T-helper 17 cell (primary cell): ENCODE measurements around the gene GAN. TPM values are rescaled to one million over a fixed set of nuclear protein-coding genes. Genes with fewer than 3 reads are reported as not detected.
"Not testable (repeated sequence)": the region's sequence is repeated elsewhere in the genome, so short reads cannot be mapped to it uniquely, and the experiment has no call there.

Experiments
- ATAC-seq: fragments of 150-1000 bp; cut with Tn5 transposase; 2 replicates; pipeline ENCODE4 v1.10.0; 2021; ENCODE audit warnings: mild to moderate bottlenecking, moderate library complexity
- DNase-seq, 3 donors: peaks; one replicate each; pipeline versions ENCODE4 v3.0.0 to v3.0.0-alpha.2; 2020 to 2021
- H3K9me3 ChIP-seq: one replicate; pipeline ENCODE4 v1.7.0; 2013; ENCODE audit warnings: low read length, mild to moderate bottlenecking; ENCODE audit not compliant: control insufficient read depth, poor library complexity, severe bottlenecking
- H3K27ac Mint-ChIP-seq: one replicate; pipeline ENCODE4 v1.8.0; 2022; ENCODE audit warnings: mild to moderate bottlenecking, moderate library complexity, mixed read lengths
- H3K27me3 Mint-ChIP-seq: one replicate; pipeline ENCODE4 v1.8.0; 2022; ENCODE audit warnings: mixed read lengths
- H3K36me3 Mint-ChIP-seq: one replicate; pipeline ENCODE4 v1.8.0; 2022; ENCODE audit warnings: low read depth, mixed read lengths
- H3K4me1 Mint-ChIP-seq: one replicate; pipeline ENCODE4 v1.8.0; 2022; ENCODE audit warnings: mild to moderate bottlenecking, mixed read lengths
- H3K4me3 Mint-ChIP-seq: one replicate; pipeline ENCODE4 v1.8.0; 2022; ENCODE audit warnings: mild to moderate bottlenecking, moderate library complexity, mixed read lengths
- total RNA-seq, 4 donors: library from RNA in 2 of 4; stranded (reverse) in 2 of 4; gene quantifications; one replicate each; pipeline ENCODE4 v1.2.3 and lab custom pipeline; 2022 to 2026

Gene GAN
- total RNA-seq, 2 donors from 2014 or later, result 5.8 to 8.0 TPM

- Mint-ChIP-seq H3K4me3 (no peak overlapping the region), H3K27ac (no peak overlapping the region), H3K27me3 (no peaks in the 10 kb centered on the region), H3K36me3 (no peaks in the 10 kb centered on the region), H3K4me1 (peaks cover 10% of the 10 kb centered on the region)
- no peaks in the 10 kb centered on the region for H3K9me3 ChIP-seq
- no peak for ATAC-seq
- DNase-seq, result no peak
Measured at GRCh38 chr16:81421536-81421935, 106.8 kb downstream of the GAN start.

DNA sequence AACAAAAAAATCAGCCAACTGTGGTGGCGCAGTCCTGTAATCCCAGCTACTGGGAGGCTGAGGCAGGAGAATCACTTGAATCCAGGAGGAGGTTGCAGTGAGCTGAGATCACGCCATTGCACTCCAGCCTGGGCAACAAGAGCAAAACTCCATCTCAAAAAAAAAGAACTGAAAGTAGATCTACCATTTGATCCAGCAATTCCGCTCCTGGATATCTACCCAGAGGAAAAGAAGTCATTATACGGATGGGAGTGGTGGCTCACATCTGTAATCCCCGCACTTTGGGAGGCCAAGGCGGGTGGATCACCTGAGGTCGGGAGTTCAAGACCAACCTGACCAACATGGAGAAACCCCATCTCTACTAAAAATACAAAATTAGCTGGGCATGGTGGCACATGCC is 107.4 kb downstream of the GAN start:
- DNase-seq, H3K27ac Mint-ChIP-seq, H3K4me3 Mint-ChIP-seq, H3K27me3 Mint-ChIP-seq, ATAC-seq, H3K36me3 Mint-ChIP-seq, H3K9me3 ChIP-seq: not testable (repeated sequence)
- H3K4me1 Mint-ChIP-seq, result peaks cover 10% of the 10 kb centered on the region

GRCh38 chr16:81424771-81425170 is 110.0 kb downstream of the GAN start:
- peak; percentile 74 for ATAC-seq

GRCh38 chr16:81427219-81427618 is 112.5 kb downstream of the GAN start:
- Mint-ChIP-seq H3K27ac (no peak overlapping the region), H3K4me3 (no peak overlapping the region), H3K27me3 (no peaks in the 10 kb centered on the region), H3K36me3 (no peaks in the 10 kb centered on the region), H3K4me1 (peaks cover 14% of the 10 kb centered on the region)
- ATAC-seq (no peak), DNase-seq (no peak)
- no peaks in the 10 kb centered on the region for H3K9me3 ChIP-seq

More at GRCh38 chr16:81424771-81425170, 110.0 kb downstream of the GAN start:
- Mint-ChIP-seq H3K4me1 (peaks cover 14% of the 10 kb centered on the region), H3K4me3 (no peak overlapping the region), H3K27me3 (no peaks in the 10 kb centered on the region), H3K27ac (peak overlapping the region; percentile 56), H3K36me3 (no peaks in the 10 kb centered on the region)
- no peak for DNase-seq
- H3K9me3 ChIP-seq, result no peaks in the 10 kb centered on the region

- H3K36me3 Mint-ChIP-seq, result no peaks in the 10 kb centered on the region
- H3K27ac Mint-ChIP-seq, result no peak overlapping the region
- H3K9me3 ChIP-seq, result no peaks in the 10 kb centered on the region
- H3K4me3 Mint-ChIP-seq, result no peak overlapping the region
- no peaks in the 10 kb centered on the region for H3K27me3 Mint-ChIP-seq
- peaks cover 12% of the 10 kb centered on the region for H3K4me1 Mint-ChIP-seq
- DNase-seq (no peak), ATAC-seq (peak; percentile 46)
Measured at GRCh38 chr16:81429045-81429521, 114.3 kb downstream of the GAN start.

GRCh38 chr16:81431554-81432353 is 117.0 kb downstream of the GAN start:
- no peak overlapping the region for H3K4me3 Mint-ChIP-seq
- ATAC-seq, result no peak
- H3K27ac Mint-ChIP-seq, result no peak overlapping the region
- H3K4me1 Mint-ChIP-seq, result peaks cover 6% of the 10 kb centered on the region
- H3K27me3 Mint-ChIP-seq, result peaks cover 5% of the 10 kb centered on the region
- no peak for DNase-seq
- no peaks in the 10 kb centered on the region for H3K36me3 Mint-ChIP-seq
- no peaks in the 10 kb centered on the region for H3K9me3 ChIP-seq

DNA sequence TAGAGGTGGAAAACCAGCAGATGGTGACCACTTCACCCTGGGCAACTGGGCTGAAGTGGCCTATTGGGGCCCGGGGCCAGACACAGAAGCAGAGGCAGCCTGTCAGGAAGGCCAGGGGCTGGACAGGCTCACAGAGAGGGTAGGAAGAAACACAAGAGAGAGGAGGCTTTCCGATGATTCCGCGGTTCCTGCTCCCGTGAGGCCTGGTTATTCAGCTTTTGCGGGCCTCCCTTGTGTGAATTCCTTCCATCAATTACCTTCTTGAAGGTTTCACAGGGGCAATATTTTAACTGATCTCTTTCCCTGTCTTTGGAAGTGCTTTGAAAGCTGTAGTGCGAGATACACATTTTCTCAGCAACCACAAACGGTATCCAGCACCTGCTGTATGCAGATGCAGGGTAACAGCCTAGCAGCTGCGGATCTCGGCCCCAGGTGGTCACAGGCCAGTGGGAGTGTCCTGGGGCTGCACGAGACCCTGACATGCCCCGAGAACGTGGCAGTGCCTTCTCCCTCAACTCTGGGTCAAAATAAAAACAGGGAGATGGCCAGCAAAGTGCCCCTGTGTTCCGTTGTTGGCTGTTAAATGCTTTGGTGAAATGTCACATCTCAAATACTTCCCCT is 118.3 kb downstream of the GAN start:
- ATAC-seq (no peak), DNase-seq (no peak)
- Mint-ChIP-seq H3K36me3 (no peaks in the 10 kb centered on the region), H3K4me1 (peaks cover 6% of the 10 kb centered on the region), H3K4me3 (no peak overlapping the region), H3K27me3 (peaks cover 11% of the 10 kb centered on the region), H3K27ac (no peak overlapping the region)
- H3K9me3 ChIP-seq, result no peaks in the 10 kb centered on the region

DNA sequence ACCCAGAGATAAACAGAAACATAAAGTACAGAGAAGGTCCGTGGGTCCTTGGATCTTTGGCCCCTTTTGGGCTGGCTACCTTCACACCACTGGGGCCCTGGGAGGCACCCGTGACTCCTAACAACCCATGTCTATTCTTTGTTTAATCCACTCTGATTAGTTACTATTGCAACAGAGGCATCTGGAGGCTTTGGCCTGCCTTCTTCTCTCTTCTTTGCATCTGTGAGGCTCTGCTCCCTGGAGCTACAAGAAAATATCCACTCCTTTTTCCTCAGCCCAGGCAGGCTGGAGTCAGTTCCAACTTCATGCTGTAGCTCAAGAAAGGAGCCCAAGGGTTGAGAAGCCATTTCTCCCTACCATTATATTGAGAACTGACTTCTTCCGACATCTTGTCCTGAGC is 120.3 kb downstream of the GAN start:
- peaks cover 17% of the 10 kb centered on the region for H3K27me3 Mint-ChIP-seq
- H3K36me3 Mint-ChIP-seq, result no peaks in the 10 kb centered on the region
- DNase-seq (no peak), ATAC-seq (no peak)
- peaks cover 2% of the 10 kb centered on the region for H3K4me1 Mint-ChIP-seq
- no peak overlapping the region for H3K27ac Mint-ChIP-seq
- H3K4me3 Mint-ChIP-seq, result no peak overlapping the region
- no peaks in the 10 kb centered on the region for H3K9me3 ChIP-seq

GRCh38 chr16:81435567-81435966 is 120.8 kb downstream of the GAN start:
- H3K36me3 Mint-ChIP-seq, result no peaks in the 10 kb centered on the region
- H3K27ac Mint-ChIP-seq, result no peak overlapping the region
- ATAC-seq (no peak), DNase-seq (no peak)
- no peaks in the 10 kb centered on the region for H3K9me3 ChIP-seq
- peaks cover 17% of the 10 kb centered on the region for H3K27me3 Mint-ChIP-seq
- H3K4me3 Mint-ChIP-seq, result no peak overlapping the region
- peaks cover 2% of the 10 kb centered on the region for H3K4me1 Mint-ChIP-seq

DNA sequence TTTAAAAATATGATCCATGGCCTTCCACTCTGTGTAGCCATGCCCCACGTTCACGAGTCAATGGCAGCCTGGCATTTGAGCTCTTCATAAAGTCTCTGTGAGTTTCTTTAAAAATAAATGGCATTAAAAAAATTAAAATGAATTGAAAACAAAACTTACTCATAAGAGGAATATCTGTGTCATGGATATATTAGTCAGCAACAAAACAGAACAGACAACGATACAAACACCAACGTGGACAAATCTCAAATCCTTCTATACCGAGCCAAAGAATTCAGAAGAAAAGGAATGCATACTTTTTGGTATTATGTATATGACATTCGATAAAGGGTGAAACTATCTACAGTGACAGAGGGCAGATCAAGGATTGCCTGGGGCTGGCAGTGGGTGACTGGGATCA is 121.6 kb downstream of the GAN start:
- ATAC-seq, result no peak
- H3K27me3 Mint-ChIP-seq, result peaks cover 17% of the 10 kb centered on the region
- peaks cover 2% of the 10 kb centered on the region for H3K4me1 Mint-ChIP-seq
- DNase-seq, result no peak
- H3K27ac Mint-ChIP-seq, result no peak overlapping the region
- no peaks in the 10 kb centered on the region for H3K36me3 Mint-ChIP-seq
- no peak overlapping the region for H3K4me3 Mint-ChIP-seq
- no peaks in the 10 kb centered on the region for H3K9me3 ChIP-seq

DNA sequence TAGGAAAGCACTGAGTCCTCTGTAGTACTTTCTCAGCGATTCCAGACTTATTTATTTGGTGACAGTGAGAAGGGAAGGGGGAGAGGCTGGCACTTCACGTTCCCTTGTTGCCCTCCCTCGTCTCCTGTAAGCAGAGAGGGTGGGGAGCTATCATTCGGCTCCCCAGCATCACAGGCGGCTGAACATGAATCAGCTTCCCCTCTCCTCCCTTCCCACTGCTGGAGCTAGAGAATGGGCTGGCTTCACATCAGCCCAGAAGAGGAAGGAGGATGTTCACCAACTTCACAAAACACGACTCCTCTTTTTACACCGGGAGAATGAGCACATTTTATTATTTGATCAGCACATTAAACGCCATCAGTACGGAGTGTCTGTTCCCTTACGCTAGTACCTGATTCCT is 123.1 kb downstream of the GAN start:
- Mint-ChIP-seq H3K4me3 (no peak overlapping the region), H3K36me3 (no peaks in the 10 kb centered on the region), H3K27ac (no peak overlapping the region), H3K27me3 (peaks cover 17% of the 10 kb centered on the region), H3K4me1 (peaks cover 5% of the 10 kb centered on the region)
- ATAC-seq, result no peak
- H3K9me3 ChIP-seq, result no peaks in the 10 kb centered on the region
- DNase-seq, result no peak
